ENCODE measurements around the gene MPL.
A peak's percentile ranks its signal among the peaks of the same experiment; 100 is the strongest.
"Not testable (repeated sequence)": the region's sequence is repeated elsewhere in the genome, so short reads cannot be mapped to it uniquely, and the experiment has no call there.

The MPL gene

GRCh38 chr1:43358121-43358745, 20.6 kb downstream of the MPL start:
- peak; percentile 40 for DNase-seq

DNA sequence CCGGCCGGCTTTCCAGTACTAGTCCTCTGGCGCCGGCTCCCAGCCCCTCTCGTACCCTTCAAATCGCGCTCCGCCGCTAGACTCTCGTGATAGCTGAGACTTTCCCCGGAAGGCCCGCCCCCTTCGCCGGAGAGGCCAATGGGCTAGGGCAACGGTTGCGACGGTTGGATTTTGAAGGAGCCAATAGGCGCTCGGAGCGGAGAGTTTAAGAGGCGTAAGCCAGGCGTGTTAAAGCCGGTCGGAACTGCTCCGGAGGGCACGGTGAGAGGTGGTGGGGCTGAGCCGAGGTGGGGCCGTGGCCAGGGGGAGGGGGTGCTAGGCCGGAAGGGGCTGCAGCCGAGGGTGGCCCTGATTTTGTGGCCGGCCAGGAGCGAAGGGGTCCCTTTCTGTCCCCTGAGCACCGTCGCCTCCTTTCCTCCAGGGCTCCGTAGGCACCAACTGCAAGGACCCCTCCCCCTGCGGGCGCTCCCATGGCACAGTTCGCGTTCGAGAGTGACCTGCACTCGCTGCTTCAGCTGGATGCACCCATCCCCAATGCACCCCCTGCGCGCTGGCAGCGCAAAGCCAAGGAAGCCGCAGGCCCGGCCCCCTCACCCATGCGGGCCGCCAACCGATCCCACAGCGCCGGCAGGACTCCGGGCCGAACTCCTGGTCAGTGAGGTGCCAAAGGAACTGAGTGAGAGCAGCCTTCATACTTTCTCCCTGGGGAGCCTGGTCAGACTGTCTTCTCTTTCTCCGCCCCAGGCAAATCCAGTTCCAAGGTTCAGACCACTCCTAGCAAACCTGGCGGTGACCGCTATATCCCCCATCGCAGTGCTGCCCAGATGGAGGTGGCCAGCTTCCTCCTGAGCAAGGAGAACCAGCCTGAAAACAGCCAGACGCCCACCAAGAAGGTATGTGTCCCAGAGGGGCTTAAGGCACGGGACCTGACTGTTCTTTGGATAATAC, 21.4 kb downstream of the MPL start, which contains the start of gene CDC20:
CDC20 (plus strand) TSS at position 236 of the 948 bp plus-strand sequence; CDS start at position 471, 235 bp downstream.
- DNase-seq: peak; percentile 97

DNA sequence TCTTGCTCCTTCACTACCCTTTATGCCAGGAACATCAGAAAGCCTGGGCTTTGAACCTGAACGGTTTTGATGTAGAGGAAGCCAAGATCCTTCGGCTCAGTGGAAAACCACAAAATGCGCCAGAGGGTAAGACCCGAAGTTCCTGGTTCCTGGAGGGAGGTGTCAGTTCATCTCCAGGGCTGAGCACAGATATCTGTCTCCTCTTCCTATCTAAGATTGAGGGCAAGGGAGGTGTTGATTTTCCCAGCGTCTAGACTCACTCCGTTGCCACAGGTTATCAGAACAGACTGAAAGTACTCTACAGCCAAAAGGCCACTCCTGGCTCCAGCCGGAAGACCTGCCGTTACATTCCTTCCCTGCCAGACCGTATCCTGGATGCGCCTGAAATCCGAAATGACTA, 22.1 kb downstream of the MPL start:
- DNase-seq: no peak

DNA sequence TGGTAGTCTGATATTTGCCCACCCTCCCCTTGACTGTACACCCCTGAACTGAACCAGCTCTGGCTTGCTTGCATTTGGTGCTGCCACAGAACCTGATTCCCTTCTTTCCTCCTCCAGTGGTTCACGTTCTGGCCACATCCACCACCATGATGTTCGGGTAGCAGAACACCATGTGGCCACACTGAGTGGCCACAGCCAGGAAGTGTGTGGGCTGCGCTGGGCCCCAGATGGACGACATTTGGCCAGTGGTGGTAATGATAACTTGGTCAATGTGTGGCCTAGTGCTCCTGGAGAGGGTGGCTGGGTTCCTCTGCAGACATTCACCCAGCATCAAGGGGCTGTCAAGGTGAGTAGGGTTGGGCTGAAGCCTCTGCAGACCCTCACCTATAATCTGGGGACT, 23.0 kb downstream of the MPL start:
- DNase-seq: no peak

GRCh38 chr1:43363283-43363934, 25.8 kb downstream of the MPL start:
- no peak for DNase-seq

DNA sequence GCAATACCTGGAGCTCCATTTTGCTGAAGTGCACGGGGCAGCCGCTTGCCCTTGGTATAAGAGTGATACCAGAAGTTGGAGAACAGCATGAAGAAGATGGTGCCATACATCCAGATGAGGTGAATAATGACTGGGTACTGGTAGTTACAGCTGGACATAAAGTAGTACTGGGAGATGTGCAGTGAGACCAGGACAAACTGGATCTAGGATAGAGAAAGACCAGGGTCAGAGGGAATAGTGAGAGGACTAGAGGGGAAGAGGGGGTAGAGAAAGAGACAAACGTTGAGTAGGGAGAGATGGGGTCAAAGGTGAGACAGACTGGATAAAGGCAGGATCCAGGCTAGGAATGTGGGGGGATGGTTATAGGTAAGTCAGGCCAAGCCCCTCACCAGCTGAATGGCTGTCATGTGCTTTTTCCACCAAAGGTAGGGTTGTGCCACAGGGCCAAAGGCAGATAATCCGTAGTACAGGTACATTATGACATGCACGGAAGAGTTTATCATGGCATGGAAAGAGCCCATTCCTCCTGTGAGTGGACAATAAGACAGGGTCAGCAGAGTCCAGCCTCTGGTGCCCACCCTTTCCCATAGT, 26.4 kb downstream of the MPL start:
- no peak for DNase-seq

- DNase-seq: no peak
Observed at GRCh38 chr1:43365678-43366077, 28.1 kb downstream of the MPL start.

DNA sequence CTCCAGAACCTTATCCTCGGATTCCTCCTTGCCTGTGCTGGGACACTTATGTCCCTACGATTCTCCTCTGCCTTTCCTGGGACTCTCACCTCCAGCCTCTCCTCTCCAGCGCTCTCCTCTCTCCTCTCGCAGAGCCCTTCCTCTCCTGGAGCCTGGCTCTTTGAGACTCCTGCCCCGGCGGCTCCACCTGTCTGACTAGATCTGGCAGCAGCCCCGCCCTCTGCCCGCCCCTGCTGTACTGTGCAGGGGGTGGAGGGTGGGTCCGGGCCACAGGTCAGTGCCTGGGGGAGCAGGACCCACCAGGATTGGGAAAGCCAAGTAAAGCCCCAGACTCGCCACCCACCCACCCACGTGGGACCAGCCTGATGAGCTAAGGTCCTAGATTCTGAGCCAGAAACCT, 28.6 kb downstream of the MPL start:
- DNase-seq: no peak

GRCh38 chr1:43366601-43367025, 29.0 kb downstream of the MPL start:
- DNase-seq: no peak

DNA sequence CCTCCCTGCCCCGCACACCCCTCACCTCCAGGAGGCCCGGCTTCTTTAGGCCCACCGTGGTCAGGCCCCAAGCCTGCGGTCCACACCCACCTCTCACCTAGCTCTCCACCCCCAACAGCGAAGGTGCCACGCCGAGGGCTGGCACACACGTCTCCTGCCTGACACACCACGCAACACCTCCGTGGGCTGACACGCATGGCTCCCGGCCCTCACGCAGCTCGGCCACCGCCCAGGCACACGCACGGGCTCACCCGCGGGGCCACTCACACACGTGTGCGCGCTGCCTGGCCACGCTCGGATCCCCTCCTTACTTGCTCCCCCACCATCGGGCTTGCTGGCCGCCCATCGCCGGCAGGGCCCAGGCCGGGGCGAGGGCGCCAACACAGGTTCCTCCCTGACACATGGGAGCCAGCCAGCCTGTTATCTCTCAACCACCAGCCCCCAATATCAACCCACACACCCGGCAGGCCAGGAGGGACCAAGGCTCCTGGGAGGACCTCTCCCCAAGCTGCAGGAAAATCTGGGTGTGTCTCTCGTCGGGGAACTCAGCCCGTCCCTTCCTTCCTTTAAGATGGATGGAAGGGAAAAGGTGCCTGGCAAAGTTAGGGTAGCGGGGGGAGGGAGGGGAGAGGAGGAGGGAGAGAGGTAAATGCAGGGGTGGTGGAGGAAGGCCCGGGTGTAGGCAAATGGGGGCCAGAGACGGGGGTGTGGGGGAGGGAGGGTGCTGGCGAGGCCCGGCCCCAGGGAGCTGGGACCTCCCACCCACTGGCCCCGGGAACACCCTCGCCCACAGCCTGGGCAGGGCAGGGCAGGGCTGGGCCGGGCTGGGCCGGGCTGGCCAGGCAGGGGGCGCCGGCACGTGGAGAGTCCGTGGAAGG, 29.6 kb downstream of the MPL start:
- peak; percentile 22 for DNase-seq

DNA sequence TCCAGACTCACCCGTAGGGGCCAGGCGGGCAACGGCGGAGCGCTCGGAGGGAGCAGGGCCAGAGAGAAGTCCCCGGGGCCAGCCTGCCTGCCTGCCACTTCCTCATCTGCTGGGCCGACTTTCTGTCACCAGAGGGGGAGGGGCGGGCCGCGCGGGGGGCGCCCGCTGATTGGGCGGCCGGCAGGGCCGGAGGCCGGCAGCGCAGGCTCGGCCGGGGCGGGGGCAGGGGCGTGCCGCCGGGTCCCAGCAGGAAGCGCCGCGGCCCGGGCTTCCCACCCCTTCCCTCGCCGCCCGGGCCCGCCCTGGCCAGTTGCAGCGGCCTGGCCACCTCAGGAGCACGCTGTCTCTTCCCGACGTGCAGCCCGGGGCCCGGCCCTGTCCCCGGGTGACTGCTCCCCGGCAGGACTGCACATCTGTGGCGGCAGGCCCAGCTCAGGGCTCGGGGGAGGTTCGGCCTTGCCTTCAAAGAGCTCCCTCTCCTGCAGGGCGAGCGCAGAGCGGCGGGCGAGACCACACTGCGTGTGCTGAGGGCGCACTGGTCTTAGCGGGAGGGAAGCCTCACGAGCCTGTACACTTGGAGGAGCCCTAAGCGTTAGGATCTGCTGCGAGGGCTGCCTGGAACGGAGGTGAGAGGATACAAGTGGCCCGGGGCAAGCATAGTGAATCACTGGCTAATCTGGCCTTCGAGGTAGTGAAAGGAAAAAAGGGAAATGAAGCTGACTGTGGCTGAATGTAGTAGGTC, 30.5 kb downstream of the MPL start, which contains the start of gene ELOVL1:
ELOVL1 (minus strand) TSS at position 108 of the 742 bp plus-strand sequence. CDS start 2,402 bp downstream, outside the sequence.
- DNase-seq: peak; percentile 87

DNA sequence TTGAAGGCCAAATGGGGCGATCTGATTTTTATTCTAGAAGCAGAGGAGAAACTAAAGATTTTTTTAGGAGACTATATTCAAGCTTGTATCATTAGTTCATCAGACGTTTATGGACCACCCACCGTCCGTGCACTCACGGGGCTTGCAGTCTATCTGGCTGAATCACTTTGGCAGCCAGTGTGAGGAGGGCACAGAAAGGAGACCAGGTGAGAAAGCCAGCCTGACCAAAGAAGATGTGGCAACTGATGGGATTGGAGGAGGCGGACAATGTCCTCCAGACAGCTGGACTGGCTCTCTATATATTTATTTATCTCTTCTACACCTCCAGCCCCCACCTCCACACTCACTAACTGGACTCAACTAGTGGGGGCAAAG, 31.0 kb downstream of the MPL start:
- no peak for DNase-seq

GRCh38 chr1:43369779-43370178, 32.2 kb downstream of the MPL start:
- DNase-seq: not testable (repeated sequence)

- no peak for DNase-seq
Observed at GRCh38 chr1:43370564-43370963, 32.9 kb downstream of the MPL start.

GRCh38 chr1:43372172-43372571, 34.6 kb downstream of the MPL start:
- DNase-seq: no peak

GRCh38 chr1:43373066-43373940, 35.7 kb downstream of the MPL start:
- no peak for DNase-seq

GRCh38 chr1:43376723-43377235, 39.2 kb downstream of the MPL start:
- DNase-seq: no peak

DNA sequence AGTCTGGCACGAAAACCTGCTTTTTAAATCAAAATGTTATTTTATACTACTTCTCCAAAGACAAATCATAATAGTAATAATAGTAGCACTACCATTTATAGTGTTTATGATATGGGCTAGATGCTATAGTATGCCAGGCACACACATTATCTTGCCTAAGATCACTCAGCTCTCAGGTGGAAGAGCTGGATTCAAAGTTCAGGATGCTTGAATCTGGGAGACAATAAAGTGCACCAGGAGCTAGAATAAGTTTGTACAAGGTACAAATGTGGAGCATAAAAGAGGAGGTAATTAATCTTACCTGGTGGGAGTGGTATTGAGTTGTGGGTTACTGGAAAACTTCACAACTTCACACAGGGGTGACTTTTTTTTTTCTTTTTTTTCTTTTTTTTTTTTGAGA, 40.2 kb downstream of the MPL start:
- no peak for DNase-seq

GRCh38 chr1:43379476-43379875, 41.9 kb downstream of the MPL start:
- no peak for DNase-seq

DNA sequence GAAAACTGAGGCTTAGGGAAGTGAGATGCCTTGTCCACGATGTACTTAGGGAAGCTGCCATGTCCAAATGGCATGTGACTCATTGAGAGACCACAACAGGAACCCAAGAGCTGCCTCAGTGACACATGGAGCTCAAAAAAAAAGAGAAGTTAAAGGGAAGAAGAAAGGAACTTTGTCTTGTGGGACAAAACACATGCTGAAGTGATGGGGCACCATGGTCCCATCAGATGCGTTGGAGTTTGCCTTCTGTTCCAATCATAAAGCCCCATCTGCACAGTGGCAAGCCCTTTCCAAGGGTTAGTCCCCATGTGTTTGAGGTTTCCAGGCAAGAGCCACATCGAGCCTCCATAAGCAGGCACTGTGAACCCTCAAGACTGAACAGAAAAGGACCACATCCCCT, 44.0 kb downstream of the MPL start:
- no peak for DNase-seq
